Adrenal gland (tissue), 5 donors: ENCODE data around the gene ISCU.

Experiments used
- POLR2A ChIP-seq, 2 donors: fragments of 450-650 bp; IDR thresholded peaks; one replicate each; pipeline ENCODE4 v1.6.1; 2017; ENCODE audit warnings: antibody characterized with exemption in 2 of 2, mild to moderate bottlenecking in 2 of 2, moderate library complexity in 1 of 2
- TF ChIP-seq, protein P1 (sequence below), 6 experiments: fragments of 450-650 bp in 4 of 6; fragments of 200-600 bp in 2 of 6; sonication (generic) in 1 of 6; IDR thresholded peaks; 1 replicate in 5 of 6; 2 replicates in 1 of 6; pipeline versions ENCODE4 v1.5.1 to v1.8.0; 2016 to 2021; ENCODE audit warnings: antibody characterized with exemption in 6 of 6, mild to moderate bottlenecking in 2 of 6, moderate library complexity in 1 of 6
- donor health status: DM: no; HTN: no; CAD: no.

DNA sequence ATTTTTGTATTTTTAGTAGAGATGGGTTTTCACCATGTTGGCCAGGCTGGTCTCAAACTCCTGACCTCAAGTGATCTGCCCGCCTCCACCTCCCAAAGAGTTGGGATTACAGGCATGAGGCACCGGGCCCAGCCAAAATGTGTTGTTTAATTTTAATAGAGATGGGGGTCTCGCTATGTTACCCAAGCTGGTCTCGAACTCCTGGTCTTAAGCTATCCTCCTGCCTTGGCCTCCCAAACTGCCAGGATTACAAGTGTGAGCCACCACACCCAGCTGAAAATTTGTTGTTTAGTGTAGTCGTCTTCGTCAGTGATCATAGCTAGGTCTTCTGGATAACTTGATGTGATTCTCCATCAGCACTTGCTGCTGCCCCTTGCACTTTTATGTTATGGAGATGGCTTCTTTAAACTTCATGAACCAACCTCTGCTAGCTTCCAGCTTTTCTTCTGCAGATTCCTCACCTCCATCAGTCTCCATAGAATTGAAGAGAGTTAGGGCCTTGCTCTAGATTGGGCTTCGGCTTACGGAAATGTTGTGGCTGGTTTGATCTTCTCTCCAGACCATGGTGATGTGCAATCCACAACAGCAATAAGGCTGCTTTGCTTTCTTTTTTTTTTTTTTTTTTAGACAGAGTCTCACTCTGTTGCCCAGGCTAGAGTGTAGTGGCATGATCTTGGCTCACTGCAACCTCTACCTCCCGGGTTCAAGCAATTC lies 13.0 kb downstream of the ISCU start:
- TF ChIP-seq POLR2A (IDR thresholded peaks at IDR 0.05): no peak
- TF ChIP-seq, protein P1, sequence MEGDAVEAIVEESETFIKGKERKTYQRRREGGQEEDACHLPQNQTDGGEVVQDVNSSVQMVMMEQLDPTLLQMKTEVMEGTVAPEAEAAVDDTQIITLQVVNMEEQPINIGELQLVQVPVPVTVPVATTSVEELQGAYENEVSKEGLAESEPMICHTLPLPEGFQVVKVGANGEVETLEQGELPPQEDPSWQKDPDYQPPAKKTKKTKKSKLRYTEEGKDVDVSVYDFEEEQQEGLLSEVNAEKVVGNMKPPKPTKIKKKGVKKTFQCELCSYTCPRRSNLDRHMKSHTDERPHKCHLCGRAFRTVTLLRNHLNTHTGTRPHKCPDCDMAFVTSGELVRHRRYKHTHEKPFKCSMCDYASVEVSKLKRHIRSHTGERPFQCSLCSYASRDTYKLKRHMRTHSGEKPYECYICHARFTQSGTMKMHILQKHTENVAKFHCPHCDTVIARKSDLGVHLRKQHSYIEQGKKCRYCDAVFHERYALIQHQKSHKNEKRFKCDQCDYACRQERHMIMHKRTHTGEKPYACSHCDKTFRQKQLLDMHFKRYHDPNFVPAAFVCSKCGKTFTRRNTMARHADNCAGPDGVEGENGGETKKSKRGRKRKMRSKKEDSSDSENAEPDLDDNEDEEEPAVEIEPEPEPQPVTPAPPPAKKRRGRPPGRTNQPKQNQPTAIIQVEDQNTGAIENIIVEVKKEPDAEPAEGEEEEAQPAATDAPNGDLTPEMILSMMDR (IDR thresholded peaks at IDR 0.05): no peak
